Amniotic stem cell (primary cell): ENCODE measurements around the gene SAT2.
"Not testable (repeated sequence)": the region's sequence is repeated elsewhere in the genome, so short reads cannot be mapped to it uniquely, and the experiment has no call there.

Source experiments
- DNase-seq: peaks from one replicate; lab custom pipeline; 2025; lab: John Stamatoyannopoulos, UW

The SAT2 gene

DNA sequence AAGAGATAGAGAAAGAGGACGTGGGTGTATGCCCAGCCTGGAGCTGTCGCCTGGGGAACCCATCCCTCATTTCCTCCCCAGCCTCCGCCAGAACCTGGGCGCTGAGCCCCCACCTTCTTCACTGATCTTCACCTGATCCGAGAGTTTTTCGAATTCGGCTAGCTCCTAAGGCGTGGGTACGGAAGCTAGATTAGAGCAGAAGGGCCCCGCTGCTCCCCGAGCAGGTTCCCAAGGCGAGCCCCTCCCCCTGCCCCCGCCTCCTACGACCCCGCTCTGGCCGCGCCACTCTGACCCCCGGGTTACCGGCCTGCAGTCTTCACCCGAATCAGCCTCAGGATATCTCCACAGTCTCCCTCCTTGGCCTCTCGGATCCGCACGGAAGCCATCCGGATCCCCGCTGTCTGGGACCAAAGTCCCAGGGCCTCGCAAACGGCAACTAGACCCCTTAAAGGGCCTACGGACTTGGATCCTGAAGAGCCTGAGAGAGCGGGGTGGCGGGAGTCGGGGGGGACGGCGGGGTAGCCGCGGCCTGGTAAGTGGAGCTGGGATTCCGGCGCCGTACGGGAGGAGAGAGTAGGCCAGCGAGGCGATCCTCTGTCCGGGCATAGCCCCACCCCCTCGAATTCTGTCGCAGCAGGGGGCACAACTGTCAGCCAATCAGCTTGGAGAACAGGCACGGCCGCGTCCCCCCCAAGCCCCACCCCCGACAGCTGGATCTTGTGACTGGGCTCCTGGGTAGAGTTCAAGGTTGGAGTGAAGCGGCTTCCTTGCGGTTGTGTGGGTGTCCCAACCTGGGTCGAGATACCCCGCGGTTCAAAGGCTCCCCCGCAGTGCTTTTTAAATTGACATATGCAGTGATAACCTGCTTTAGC is at the start of gene SAT2:
Gene SAT2, minus strand, starts transcription at position 572 of the 872 bp plus-strand sequence. Its CDS starts 186 bp downstream, at position 386.
- DNase-seq: peak; percentile 92

DNA sequence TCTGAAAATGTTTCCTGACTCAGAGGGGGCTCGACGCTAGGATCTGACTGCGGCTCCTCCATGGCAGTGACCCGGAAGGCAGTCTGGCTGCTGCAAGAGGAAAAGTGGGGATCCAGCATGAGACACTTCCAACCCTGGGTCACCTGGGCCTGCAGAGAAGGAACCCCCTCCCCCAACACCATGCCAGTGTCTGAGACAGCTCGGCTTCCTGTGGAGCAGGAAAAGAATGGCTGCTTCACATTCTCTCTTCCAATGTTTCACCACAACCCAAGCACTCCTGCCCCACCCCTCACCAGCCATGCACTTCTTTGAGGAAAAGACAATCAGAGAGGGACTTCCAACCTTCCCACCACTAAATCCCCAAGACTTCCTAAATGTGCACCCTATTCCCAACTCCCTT is 48.9 kb upstream of the SAT2 start:
- no peak for DNase-seq

GRCh38 chr17:7674934-7675333 is 47.3 kb upstream of the SAT2 start:
- no peak for DNase-seq

DNA sequence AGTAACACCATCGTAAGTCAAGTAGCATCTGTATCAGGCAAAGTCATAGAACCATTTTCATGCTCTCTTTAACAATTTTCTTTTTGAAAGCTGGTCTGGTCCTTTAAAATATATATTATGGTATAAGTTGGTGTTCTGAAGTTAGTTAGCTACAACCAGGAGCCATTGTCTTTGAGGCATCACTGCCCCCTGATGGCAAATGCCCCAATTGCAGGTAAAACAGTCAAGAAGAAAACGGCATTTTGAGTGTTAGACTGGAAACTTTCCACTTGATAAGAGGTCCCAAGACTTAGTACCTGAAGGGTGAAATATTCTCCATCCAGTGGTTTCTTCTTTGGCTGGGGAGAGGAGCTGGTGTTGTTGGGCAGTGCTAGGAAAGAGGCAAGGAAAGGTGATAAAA is 45.6 kb upstream of the SAT2 start:
- no peak for DNase-seq

DNA sequence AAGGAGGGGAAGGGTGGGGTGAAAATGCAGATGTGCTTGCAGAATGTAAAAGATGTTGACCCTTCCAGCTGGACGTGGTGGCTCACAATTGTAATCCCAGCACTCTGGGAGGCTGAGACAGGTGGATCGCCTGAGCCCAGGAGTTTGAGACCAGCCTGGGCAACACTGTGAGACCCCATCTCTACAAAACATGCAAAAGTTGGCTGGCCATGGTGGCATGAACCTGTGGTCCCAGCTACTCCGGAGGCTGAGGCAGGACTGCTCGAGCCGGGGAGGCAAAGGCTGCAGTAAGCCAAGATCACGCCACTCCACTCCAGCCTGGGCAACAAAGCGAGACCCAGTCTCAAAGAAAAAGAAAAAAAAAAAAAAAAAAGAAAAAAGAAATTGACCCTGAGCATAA is 40.9 kb upstream of the SAT2 start:
- DNase-seq: no peak

DNA sequence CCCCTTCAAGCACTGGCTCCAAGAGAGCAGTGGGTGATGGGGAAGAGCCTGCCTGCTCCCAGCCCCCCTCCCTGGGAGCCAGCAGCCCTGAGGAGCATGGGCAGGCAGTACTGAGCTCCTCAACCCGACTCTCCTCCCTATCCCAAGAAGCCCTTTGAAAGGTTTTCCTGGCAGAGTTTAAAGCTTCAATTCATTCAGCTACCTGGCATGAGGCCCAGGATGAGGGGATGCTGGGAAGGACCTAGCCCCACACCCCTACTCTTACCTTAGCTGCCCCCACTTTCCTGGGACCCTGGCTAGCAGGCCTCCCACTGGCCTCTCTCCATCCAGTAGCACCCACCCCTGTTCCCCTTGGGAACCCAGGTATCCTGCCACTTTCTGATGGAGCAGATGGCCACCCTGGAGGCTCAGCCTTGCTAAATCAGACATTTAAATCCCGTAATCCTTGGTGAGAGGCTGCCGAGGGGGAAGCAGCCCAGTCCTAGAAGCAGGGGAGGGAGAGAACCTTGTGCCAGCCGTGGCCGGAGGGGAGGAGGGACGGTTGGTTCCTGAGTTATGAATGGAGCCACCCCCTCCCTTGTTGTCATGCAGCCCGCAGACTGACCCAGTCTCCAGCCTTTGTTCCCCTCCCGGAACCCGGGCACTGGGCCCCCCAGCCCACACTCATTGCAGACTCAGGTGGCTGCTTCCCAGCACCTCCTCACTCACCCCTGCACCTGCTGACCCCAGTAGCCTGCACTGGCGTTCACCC is 40.2 kb upstream of the SAT2 start:
- no peak for DNase-seq

DNA sequence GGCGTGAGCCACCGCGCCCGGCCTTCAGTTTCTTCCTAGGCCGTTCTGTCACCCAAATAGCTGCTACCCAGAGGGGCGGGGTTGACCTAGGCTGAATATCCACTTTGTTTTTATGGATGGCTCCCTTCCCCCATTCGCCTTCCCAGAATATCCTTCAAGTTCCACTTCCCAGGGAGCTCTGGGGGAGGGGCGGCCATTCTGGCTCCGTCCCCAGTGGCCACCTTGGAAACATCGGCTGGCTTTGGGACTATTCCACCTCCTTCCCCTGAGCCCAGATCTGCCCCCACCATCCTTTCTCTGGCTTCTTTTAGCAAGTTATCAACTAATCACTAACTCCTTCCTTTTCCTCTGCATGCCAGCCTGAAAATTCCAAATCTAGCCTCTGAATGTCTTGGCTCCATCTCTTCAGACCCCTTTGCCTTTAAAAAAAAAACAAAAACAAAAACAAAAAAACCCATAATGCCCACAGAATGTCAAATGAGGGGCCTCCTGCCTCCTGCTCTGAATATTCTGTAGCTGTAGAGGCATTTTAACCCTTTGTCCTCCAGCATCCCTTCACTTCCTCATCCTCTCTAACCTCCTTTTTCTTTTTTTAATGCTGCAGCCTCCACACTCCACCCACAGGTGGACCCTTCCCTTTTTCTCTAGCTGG is 29.5 kb upstream of the SAT2 start:
- DNase-seq: no peak

DNA sequence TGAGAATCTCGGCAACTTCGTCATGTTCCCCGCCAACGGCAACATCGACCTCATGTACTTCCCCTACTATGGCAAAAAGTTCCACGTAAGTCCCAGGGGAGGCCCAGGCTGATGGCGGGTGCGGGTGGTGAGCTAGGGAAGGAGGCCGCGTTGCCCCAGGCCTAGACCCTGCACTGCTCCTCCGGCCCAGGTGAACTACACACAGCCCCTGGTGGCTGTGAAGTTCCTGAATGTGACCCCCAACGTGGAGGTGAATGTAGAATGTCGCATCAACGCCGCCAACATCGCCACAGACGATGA is 27.9 kb upstream of the SAT2 start:
- no peak for DNase-seq

DNA sequence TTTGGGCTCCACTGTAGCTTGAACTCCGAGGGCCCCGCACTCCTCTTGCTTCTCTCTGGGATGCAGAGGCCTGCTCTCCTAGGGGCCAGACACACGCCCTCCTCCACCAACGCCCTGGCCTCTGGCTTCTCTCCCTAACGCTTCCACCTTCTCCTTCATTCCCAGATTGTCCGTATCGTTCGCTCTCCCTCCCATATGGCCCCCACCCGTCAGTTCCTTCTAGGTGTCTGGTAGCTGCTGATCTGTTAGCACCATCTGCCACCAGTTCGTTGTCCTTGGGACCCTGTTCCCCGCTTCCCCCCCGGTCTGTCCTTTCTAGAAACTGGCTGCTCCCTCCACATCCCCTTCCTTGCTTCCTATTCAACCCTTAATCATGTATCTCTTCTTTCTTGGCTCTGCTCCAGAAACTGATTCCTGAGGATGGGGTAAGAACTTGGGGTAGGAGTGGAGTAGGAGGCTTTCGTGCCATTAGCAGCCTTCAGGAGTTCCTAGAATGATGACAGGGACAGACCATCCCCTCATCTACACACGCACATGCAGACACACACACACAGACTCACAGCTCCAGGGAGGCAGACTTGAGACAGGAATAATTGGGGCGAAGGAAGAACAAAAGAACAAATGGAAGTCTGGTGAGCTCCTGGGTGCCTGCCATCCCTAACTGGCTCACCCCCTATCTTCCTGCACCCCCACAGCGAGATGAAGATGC is 27.4 kb upstream of the SAT2 start:
- DNase-seq: no peak

- DNase-seq: no peak
These were observed 25.1 kb upstream of the SAT2 start for GRCh38 chr17:7652388-7653356.

- DNase-seq: no peak
These were observed 24.2 kb upstream of the SAT2 start for GRCh38 chr17:7651665-7652387.

- no peak for DNase-seq
These were observed 23.6 kb upstream of the SAT2 start for GRCh38 chr17:7651097-7651664.

GRCh38 chr17:7650509-7651096 is 23.0 kb upstream of the SAT2 start, which contains the start of gene ATP1B2:
Gene ATP1B2, plus strand, starts transcription at chr17:7650926. Its CDS starts 593 bp downstream, at chr17:7651519.
- DNase-seq: no peak

DNA sequence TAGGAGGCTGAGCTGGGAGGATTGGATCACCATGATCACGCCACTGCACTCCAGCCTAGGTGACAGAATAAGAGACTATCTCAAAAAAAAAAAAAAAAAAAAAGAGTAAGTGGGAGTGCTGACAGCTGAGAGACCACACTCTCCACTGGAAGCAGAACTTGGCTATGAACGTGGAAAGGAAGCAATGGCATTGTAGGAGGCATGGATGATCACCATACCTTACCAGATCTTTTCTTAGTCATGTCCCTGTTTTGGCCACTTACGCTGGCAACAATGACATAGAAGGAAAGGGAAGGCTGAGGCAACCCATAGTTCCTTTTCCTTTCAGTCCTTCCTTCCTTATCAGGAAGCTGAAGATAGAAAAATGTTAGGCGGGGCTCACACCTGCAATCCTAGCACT is 19.4 kb upstream of the SAT2 start:
- DNase-seq: no peak

DNA sequence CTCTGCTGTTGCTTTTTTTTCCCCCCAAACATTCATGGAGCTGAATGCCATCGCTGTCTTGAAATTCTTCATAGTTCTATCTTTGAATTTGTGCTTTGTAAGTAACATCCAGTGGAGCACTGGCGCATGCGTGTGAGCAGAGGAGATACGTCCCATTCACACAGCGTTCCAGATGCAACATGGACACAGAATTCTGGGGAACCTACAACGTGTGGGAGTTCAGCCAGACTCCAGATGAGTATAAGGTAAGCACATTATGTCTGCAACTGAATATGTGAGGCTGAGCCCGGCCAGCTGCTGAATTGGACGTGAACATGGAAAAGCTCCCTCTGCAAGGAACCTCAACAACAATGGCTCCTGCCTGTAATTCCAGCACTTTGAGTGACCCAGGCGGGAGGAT is 18.8 kb upstream of the SAT2 start:
- DNase-seq: no peak

DNA sequence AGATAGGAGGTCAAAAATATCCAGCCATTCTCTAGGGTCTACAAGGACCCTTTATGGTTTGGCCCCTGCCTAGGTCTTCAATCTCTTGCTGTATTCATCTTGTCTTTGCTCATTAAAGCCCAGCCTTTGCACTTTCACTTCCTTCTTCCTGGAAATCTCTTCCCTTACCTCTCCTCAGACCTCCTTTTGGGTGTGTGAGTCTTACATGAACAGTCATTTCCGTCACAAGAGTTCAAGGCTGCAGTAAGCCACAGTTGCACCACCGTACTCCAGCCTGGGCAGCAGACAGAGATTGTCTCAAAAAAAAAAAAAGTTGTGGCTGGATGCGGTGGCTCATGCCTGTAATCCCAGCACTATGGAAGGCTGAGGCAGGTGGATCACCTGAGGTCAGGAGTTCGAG is 17.2 kb upstream of the SAT2 start:
- no peak for DNase-seq

DNA sequence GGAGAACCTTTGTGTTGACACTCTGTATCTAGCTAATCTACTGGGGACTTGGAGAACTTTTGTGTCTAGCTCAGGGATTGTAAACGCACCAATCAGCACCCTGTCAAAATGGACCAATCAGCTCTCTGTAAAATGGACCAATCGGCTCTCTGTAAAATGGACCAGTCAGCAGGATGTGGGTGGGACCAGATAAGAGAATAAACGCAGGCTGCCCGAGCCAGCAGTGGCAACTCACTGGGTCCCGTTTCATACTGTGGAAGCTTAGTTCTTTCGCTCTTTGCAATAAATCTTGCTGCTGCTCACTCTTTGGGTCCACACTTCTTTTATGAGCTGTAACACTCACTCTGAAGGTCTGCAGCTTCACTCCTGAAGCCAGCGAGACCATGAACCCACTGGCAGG is 14.0 kb upstream of the SAT2 start:
- not testable (repeated sequence) for DNase-seq

DNA sequence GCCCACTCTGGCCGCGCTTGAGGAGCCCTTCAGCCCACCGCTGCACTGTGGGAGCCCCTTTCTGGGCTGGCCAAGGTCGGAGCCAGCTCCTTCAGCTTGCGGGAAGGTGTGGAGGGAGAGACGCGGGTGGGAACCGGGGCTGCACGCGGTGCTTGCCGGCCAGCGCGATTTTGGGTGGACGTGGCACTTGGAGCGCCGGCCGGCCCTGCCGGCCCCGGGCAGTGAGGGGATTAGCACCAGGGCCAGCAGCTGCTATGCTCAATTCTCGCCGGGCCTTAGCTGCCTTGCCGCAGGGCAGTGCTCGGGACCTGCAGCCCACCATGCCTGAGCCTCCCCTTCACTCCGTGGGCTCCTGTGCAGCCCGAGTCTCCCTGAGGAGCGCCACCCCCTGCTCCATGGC is 13.2 kb upstream of the SAT2 start:
- DNase-seq: no peak

DNA sequence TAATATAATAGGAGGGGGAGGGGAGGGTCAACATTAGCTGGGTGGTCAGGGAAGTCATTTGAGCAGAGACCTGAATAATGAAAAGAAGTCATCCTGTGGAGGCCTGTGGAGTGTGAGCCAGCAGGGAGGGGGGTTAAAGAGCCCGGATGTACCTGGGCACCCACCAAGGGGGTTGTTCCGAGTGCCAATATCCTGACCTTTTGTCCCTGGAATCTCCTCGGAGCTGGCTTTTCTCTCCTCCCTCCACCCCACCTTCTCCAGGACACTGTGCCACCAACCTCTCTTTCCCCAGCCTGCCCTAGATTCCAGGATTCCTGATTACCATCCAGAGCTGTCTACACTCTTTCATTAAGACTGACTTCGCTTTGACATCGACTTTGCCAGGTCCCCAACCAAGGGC is 8.5 kb upstream of the SAT2 start:
- no peak for DNase-seq

DNA sequence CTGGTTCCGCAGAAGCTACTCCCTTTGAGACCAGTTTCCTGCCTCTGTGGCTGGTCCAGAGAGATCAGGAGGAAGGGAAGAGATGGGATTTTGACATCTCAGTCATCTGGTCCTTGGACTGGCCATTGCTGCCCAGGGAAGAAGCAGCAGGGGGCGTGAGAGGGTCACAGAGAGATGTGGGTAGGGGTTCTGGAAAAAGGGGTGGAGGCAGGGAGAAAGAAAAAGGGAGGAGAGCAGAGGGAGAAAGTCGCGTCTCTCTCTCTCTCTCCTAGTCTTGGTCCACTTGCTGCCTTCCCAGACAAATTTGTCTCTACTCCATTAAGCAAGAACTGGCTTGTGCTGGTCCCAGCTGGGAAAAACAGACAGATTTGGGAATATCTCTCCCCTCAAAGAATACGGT is 6.8 kb upstream of the SAT2 start:
- DNase-seq: no peak
